GM15510 (cell line): ENCODE results near the gene SSBP4.

ENCODE experiments used
- POLR2A ChIP-seq: IDR thresholded peaks from 3 replicates; pipeline ENCODE4 v1.6.1; 2011; ENCODE audit warnings: borderline replicate concordance; ENCODE audit not compliant: insufficient read length; ENCODE audit errors: extremely low read depth

SSBP4 gene

GRCh38 chr19:18473003-18473705 is 54.0 kb downstream of the SSBP4 start:
- TF ChIP-seq POLR2A: no peak

- TF ChIP-seq POLR2A: no peak
These were observed 54.5 kb downstream of the SSBP4 start for GRCh38 chr19:18473706-18474087.

GRCh38 chr19:18474366-18474887 is 55.2 kb downstream of the SSBP4 start:
- TF ChIP-seq POLR2A: no peak

GRCh38 chr19:18475004-18475453 is 55.8 kb downstream of the SSBP4 start:
- TF ChIP-seq POLR2A: no peak

- no peak for TF ChIP-seq POLR2A
These were observed 56.6 kb downstream of the SSBP4 start for GRCh38 chr19:18475762-18476331.

- no peak for TF ChIP-seq POLR2A
These were observed 57.4 kb downstream of the SSBP4 start for GRCh38 chr19:18476507-18477041.

GRCh38 chr19:18477042-18477779 is 58.0 kb downstream of the SSBP4 start:
- TF ChIP-seq POLR2A: no peak

GRCh38 chr19:18477974-18478373 is 58.8 kb downstream of the SSBP4 start:
- TF ChIP-seq POLR2A: no peak

GRCh38 chr19:18478545-18479311 is 59.5 kb downstream of the SSBP4 start:
- no peak for TF ChIP-seq POLR2A

- TF ChIP-seq POLR2A: no peak
These were observed 61.0 kb downstream of the SSBP4 start for GRCh38 chr19:18480006-18480691.

GRCh38 chr19:18481505-18482222 is 62.5 kb downstream of the SSBP4 start:
- no peak for TF ChIP-seq POLR2A

- TF ChIP-seq POLR2A: no peak
These were observed 64.1 kb downstream of the SSBP4 start for GRCh38 chr19:18483119-18483890.
